ENCODE results near the gene RMP24.

RMP24 gene

GRCh38 chr18:35998967-35999366 lies 26.5 kb downstream of the RMP24 start:
- DNase-seq (ENCODE audit: low read depth): no peak
- TF ChIP-seq CTCF (conservative IDR thresholded peaks at IDR 0.05; ENCODE audit: low read depth, low read length): peak; percentile 35

GRCh38 chr18:35999925-36000324 lies 27.4 kb downstream of the RMP24 start:
- H3K4me3 ChIP-seq (ENCODE audit: low read depth, low read length): no peak overlapping the region
- TF ChIP-seq CTCF (conservative IDR thresholded peaks at IDR 0.05; ENCODE audit: low read depth, low read length): no peak
- DNase-seq (ENCODE audit: low read depth): no peak

More at GRCh38 chr18:35998967-35999366, 26.5 kb downstream of the RMP24 start:
- H3K4me3 ChIP-seq (ENCODE audit: low read depth, low read length): no peak overlapping the region

- TF ChIP-seq CTCF (conservative IDR thresholded peaks at IDR 0.05; ENCODE audit: low read depth, low read length): no peak
- no peak overlapping the region for H3K4me3 ChIP-seq (ENCODE audit: low read depth, low read length)
- DNase-seq (ENCODE audit: low read depth): no peak
Measured at GRCh38 chr18:36006997-36007396, 34.5 kb downstream of the RMP24 start.

GRCh38 chr18:36009214-36009613 lies 36.7 kb downstream of the RMP24 start:
- TF ChIP-seq CTCF (conservative IDR thresholded peaks at IDR 0.05; ENCODE audit: low read depth, low read length): no peak
- no peak for DNase-seq (ENCODE audit: low read depth)
- H3K4me3 ChIP-seq (ENCODE audit: low read depth, low read length): no peak overlapping the region

- H3K4me3 ChIP-seq (ENCODE audit: low read depth, low read length): no peak overlapping the region
- TF ChIP-seq CTCF (conservative IDR thresholded peaks at IDR 0.05; ENCODE audit: low read depth, low read length): no peak
- no peak for DNase-seq (ENCODE audit: low read depth)
Measured at GRCh38 chr18:36012891-36013290, 40.4 kb downstream of the RMP24 start.

GRCh38 chr18:36015629-36016028 lies 43.1 kb downstream of the RMP24 start:
- no peak overlapping the region for H3K4me3 ChIP-seq (ENCODE audit: low read depth, low read length)
- TF ChIP-seq CTCF (conservative IDR thresholded peaks at IDR 0.05; ENCODE audit: low read depth, low read length): no peak
- no peak for DNase-seq (ENCODE audit: low read depth)

GRCh38 chr18:36017232-36017631 lies 44.8 kb downstream of the RMP24 start:
- H3K4me3 ChIP-seq (ENCODE audit: low read depth, low read length): no peak overlapping the region
- no peak for DNase-seq (ENCODE audit: low read depth)
- no peak for TF ChIP-seq CTCF (conservative IDR thresholded peaks at IDR 0.05; ENCODE audit: low read depth, low read length)
